ENCODE data around the gene EMX1. TPM values are rescaled to one million over a fixed set of nuclear protein-coding genes. Genes with fewer than 3 reads are reported as not detected.

EMX1 gene
- total and polyA plus RNA-seq, 2 of the 13 experiments (the other 11 are each of a cell fraction or from before 2014, with no cell fraction given) = 0.62 to 4.9 TPM

- TF ChIP-seq, protein P1, sequence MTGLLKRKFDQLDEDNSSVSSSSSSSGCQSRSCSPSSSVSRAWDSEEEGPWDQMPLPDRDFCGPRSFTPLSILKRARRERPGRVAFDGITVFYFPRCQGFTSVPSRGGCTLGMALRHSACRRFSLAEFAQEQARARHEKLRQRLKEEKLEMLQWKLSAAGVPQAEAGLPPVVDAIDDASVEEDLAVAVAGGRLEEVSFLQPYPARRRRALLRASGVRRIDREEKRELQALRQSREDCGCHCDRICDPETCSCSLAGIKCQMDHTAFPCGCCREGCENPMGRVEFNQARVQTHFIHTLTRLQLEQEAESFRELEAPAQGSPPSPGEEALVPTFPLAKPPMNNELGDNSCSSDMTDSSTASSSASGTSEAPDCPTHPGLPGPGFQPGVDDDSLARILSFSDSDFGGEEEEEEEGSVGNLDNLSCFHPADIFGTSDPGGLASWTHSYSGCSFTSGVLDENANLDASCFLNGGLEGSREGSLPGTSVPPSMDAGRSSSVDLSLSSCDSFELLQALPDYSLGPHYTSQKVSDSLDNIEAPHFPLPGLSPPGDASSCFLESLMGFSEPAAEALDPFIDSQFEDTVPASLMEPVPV (CRISPR knock-in tag; IDR thresholded peaks at IDR 0.05) = no peak; the same call in 1 of the 2 replicates
- TF ChIP-seq YEATS2 (CRISPR knock-in tag; IDR thresholded peaks at IDR 0.05; ENCODE audit: borderline replicate concordance) (no peak), PRDM4 (CRISPR knock-in tag; IDR thresholded peaks at IDR 0.05; ENCODE audit: borderline replicate concordance) (0 out of 2 replicates have a peak, but pooled peaks have one; percentile 44), ZNF3 (CRISPR knock-in tag; IDR thresholded peaks at IDR 0.05) (no peak), ZNF281 (CRISPR knock-in tag; IDR thresholded peaks at IDR 0.05; ENCODE audit: borderline replicate concordance) (0 out of 2 replicates have a peak, but pooled peaks have one; percentile 38), ZFAT (CRISPR knock-in tag; conservative IDR thresholded peaks at IDR 0.05) (no peak), POLR2AphosphoS2 (IDR thresholded peaks at IDR 0.05; ENCODE audit: low read depth, low read length) (no peak), FOXJ3 (CRISPR knock-in tag; IDR thresholded peaks at IDR 0.05; ENCODE audit: borderline replicate concordance) (0 out of 2 replicates have a peak, but pooled peaks have one; percentile 36), ETV6 (CRISPR knock-in tag; conservative IDR thresholded peaks at IDR 0.05) (no peak), NCOA5 (CRISPR knock-in tag; IDR thresholded peaks at IDR 0.05) (no peak)
- TF ChIP-seq, protein P2, sequence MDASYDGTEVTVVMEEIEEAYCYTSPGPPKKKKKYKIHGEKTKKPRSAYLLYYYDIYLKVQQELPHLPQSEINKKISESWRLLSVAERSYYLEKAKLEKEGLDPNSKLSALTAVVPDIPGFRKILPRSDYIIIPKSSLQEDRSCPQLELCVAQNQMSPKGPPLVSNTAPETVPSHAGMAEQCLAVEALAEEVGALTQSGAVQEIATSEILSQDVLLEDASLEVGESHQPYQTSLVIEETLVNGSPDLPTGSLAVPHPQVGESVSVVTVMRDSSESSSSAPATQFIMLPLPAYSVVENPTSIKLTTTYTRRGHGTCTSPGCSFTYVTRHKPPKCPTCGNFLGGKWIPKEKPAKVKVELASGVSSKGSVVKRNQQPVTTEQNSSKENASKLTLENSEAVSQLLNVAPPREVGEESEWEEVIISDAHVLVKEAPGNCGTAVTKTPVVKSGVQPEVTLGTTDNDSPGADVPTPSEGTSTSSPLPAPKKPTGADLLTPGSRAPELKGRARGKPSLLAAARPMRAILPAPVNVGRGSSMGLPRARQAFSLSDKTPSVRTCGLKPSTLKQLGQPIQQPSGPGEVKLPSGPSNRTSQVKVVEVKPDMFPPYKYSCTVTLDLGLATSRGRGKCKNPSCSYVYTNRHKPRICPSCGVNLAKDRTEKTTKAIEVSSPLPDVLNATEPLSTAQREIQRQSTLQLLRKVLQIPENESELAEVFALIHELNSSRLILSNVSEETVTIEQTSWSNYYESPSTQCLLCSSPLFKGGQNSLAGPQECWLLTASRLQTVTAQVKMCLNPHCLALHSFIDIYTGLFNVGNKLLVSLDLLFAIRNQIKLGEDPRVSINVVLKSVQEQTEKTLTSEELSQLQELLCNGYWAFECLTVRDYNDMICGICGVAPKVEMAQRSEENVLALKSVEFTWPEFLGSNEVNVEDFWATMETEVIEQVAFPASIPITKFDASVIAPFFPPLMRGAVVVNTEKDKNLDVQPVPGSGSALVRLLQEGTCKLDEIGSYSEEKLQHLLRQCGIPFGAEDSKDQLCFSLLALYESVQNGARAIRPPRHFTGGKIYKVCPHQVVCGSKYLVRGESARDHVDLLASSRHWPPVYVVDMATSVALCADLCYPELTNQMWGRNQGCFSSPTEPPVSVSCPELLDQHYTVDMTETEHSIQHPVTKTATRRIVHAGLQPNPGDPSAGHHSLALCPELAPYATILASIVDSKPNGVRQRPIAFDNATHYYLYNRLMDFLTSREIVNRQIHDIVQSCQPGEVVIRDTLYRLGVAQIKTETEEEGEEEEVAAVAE (CRISPR knock-in tag; IDR thresholded peaks at IDR 0.05; ENCODE audit: borderline replicate concordance) = no peak; the same call in 1 of the 2 replicates
- TF ChIP-seq, protein P3, sequence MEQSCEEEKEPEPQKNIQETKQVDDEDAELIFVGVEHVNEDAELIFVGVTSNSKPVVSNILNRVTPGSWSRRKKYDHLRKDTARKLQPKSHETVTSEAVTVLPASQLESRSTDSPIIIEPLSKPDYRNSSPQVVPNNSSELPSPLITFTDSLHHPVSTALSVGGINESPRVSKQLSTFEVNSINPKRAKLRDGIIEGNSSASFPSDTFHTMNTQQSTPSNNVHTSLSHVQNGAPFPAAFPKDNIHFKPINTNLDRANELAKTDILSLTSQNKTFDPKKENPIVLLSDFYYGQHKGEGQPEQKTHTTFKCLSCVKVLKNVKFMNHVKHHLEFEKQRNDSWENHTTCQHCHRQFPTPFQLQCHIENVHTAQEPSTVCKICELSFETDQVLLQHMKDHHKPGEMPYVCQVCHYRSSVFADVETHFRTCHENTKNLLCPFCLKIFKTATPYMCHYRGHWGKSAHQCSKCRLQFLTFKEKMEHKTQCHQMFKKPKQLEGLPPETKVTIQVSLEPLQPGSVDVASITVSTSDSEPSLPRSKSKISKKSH (CRISPR knock-in tag; IDR thresholded peaks at IDR 0.05; ENCODE audit: borderline replicate concordance) = no peak; the same call in 1 of the 2 replicates
- TF ChIP-seq, protein P4, sequence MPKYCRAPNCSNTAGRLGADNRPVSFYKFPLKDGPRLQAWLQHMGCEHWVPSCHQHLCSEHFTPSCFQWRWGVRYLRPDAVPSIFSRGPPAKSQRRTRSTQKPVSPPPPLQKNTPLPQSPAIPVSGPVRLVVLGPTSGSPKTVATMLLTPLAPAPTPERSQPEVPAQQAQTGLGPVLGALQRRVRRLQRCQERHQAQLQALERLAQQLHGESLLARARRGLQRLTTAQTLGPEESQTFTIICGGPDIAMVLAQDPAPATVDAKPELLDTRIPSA (CRISPR knock-in tag; IDR thresholded peaks at IDR 0.05; ENCODE audit: borderline replicate concordance) = no peak
Measured at GRCh38 chr2:72887032-72887739, 30.1 kb upstream of the EMX1 start, which contains the start of gene SPR (continued).

All from HepG2 (cell line).